ENCODE results near the gene ZNF77. TPM values are rescaled to one million over a fixed set of nuclear protein-coding genes. Genes with fewer than 3 reads are reported as not detected.
"Not testable (repeated sequence)": the region's sequence is repeated elsewhere in the genome, so short reads cannot be mapped to it uniquely, and the experiment has no call there.

Gene ZNF77
- total RNA-seq = 1 to 10 TPM; 5.1 to 7.0 (median 6.2) TPM

GRCh38 chr19:2944775-2945574 lies at the start of gene ZNF77:
ZNF77 (minus strand) TSS chr19:2944971; CDS start chr19:2944840, 131 bp downstream.
- peaks cover 16 to 17% of the 10 kb centered on the region in 2 donors for H3K4me1 ChIP-seq
- no peaks in the 10 kb centered on the region for H3K9me3 ChIP-seq
- peak within 1 kb of the TSS; percentile 85 to 90 (median 85) for H3K27ac ChIP-seq
- H3K4me3 ChIP-seq (replicated peaks in 1 of 3) = peak within 1 kb of the TSS; percentile 82 to 97 (median 91)
- TF ChIP-seq POLR2A (IDR thresholded peaks at IDR 0.05) = peak in 1 of 2 donors; percentile 76
- TF ChIP-seq, protein P1, sequence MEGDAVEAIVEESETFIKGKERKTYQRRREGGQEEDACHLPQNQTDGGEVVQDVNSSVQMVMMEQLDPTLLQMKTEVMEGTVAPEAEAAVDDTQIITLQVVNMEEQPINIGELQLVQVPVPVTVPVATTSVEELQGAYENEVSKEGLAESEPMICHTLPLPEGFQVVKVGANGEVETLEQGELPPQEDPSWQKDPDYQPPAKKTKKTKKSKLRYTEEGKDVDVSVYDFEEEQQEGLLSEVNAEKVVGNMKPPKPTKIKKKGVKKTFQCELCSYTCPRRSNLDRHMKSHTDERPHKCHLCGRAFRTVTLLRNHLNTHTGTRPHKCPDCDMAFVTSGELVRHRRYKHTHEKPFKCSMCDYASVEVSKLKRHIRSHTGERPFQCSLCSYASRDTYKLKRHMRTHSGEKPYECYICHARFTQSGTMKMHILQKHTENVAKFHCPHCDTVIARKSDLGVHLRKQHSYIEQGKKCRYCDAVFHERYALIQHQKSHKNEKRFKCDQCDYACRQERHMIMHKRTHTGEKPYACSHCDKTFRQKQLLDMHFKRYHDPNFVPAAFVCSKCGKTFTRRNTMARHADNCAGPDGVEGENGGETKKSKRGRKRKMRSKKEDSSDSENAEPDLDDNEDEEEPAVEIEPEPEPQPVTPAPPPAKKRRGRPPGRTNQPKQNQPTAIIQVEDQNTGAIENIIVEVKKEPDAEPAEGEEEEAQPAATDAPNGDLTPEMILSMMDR (IDR thresholded peaks at IDR 0.05) = peak in 3 of 6 experiments; percentile 19 to 31 (median 21)
- DNase-seq = peak; percentile 100
- 2 to 5% methylated on average over 29 to 43 of the region's 74 CpGs for WGBS, 2 donors
- H3K36me3 ChIP-seq = no peaks in the 10 kb centered on the region
- intact Hi-C loops (cut with DNase I) = loop anchor here (5.0 kb wide), 1 partner anchor 43 kb away; the partner anchor contains the start of gene ZNF57
- H3K27me3 ChIP-seq = no peaks in the 10 kb centered on the region

DNA sequence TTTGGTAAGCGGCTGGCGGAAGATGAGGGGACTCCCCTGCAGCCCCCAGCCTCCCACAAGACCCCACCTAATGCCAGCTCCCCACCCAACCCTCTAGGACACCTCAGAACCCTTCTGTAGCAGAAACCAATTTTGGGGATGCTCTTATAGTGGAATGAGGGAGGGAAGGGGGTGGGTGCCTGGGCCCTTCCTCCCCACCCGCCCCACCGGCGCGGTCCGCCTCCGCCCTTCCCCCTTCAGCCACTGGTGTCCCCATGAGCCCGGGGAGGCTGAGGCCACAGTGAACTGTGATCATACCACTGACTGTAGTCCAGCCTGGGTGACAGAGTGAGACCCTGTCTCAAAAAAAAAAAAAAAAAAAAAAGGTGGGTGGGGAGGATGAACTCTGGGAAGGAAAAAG lies 48.8 kb upstream of the ZNF77 start:
- peaks cover 0 to 8% of the 10 kb centered on the region in 2 donors for H3K36me3 ChIP-seq
- H3K4me1 ChIP-seq = no peaks in the 10 kb centered on the region
- H3K27ac ChIP-seq = no peak overlapping the region
- 64 to 79% methylated on average over 9 of the region's 9 CpGs for WGBS, 2 donors
- no peaks in the 10 kb centered on the region for H3K27me3 ChIP-seq
- H3K9me3 ChIP-seq = no peaks in the 10 kb centered on the region
- TF ChIP-seq, protein P1 (IDR thresholded peaks at IDR 0.05) = no peak
- TF ChIP-seq POLR2A (IDR thresholded peaks at IDR 0.05) = no peak
- H3K4me3 ChIP-seq (replicated peaks in 1 of 3) = no peak overlapping the region
- DNase-seq = no peak
- intact Hi-C loops (cut with DNase I) = no loop called here

DNA sequence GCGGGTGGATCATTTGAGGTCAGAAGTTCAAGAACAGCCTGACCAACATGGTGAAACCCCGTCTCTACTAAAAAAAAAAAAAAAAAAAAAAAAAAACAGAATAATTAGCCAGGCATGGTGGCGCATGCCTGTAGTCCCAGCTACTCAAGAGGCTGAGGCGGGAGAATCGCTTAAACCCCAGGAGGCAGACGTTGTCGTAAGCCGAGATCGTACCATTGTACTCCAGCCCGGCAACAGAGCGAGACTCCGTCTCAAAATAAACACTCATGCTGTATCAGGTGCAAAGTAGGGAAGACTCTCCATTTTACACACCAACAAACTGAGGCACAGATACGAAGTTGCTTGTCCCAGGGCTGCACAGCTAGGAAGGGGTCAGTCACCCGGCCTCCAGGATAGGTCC lies 48.2 kb upstream of the ZNF77 start:
- H3K27me3 ChIP-seq = no peaks in the 10 kb centered on the region
- H3K9me3 ChIP-seq = no peaks in the 10 kb centered on the region
- intact Hi-C loops (cut with DNase I) = no loop called here
- peak; percentile 44 to 46 for DNase-seq
- H3K27ac ChIP-seq = no peak overlapping the region
- peaks cover 0 to 8% of the 10 kb centered on the region in 2 donors for H3K36me3 ChIP-seq
- 41% methylated on average over 13 to 14 of the region's 14 CpGs for WGBS, 2 donors
- TF ChIP-seq, protein P1 (IDR thresholded peaks at IDR 0.05) = no peak
- no peak for TF ChIP-seq POLR2A (IDR thresholded peaks at IDR 0.05)
- H3K4me1 ChIP-seq = no peaks in the 10 kb centered on the region
- no peak overlapping the region for H3K4me3 ChIP-seq (replicated peaks in 1 of 3)

GRCh38 chr19:2992333-2992732 lies 47.6 kb upstream of the ZNF77 start:
- H3K4me3 ChIP-seq (replicated peaks in 1 of 3); DNase-seq; H3K9me3 ChIP-seq; H3K27ac ChIP-seq; H3K36me3 ChIP-seq; H3K27me3 ChIP-seq; H3K4me1 ChIP-seq; intact Hi-C loops (cut with DNase I): not testable (repeated sequence)
- 93% methylated on average over 11 of the region's 11 CpGs for WGBS, 2 donors

GRCh38 chr19:2989236-2989946 lies 44.6 kb upstream of the ZNF77 start:
- Histone ChIP-seq H3K4me3 (replicated peaks in 1 of 3) (no peak overlapping the region), H3K9me3 (no peaks in the 10 kb centered on the region), H3K4me1 (peaks cover 11 to 16% of the 10 kb centered on the region in 2 donors), H3K36me3 (no peaks in the 10 kb centered on the region), H3K27me3 (no peaks in the 10 kb centered on the region), H3K27ac (no peak overlapping the region)
- no peak for TF ChIP-seq POLR2A (IDR thresholded peaks at IDR 0.05)
- intact Hi-C loops (cut with DNase I) = loop anchor here (5.0 kb wide), 1 partner anchor 38 kb away; the partner anchor contains the start of gene TLE2
- no peak for DNase-seq
- 94 to 95% methylated on average over 15 of the region's 15 CpGs for WGBS, 2 donors

Measured in thyroid gland (tissue), 4 donors.